ENCODE measurements around the gene PDCD4. TPM values are rescaled to one million over a fixed set of nuclear protein-coding genes. Genes with fewer than 3 reads are reported as not detected.

The PDCD4 gene
- 168 TPM for polyA plus RNA-seq (ENCODE audit: insufficient read length)

DNA sequence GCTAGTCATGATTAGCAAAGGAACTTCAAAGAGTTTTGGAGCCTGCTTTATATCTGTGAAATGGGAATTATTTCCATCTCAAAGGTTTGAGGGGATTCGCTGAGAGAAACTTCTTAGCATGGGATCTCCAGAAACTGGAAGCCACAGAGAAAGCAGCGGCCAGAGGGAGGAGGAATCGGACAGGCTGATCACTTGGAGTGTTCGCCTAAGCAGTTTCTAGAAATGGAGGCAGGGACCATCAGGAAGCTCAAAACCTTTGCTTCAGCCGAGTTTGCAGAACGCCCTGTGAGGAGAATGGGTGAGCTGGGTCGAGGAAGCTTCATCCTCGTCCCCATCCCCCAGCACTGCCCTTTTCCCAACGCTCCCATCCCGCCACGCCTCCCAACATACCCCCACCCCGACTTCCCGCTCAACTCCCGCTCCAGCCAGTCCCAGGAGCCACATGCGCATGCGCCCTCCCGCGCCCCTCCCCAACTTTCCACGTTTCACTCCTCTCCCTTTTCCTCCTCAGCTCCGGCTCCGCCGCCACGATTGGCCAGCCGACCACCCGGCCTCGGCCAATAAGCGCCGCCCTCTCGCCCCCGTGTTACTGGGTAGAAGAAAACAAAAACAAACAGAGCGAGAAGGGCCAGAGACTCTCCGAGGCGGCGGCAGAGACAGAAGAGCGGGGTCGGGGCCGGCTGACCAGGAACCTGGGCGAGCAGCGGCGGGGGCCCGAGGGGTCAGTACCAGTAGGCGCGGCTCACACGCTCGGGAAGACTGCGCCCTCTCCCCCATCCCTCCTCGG lies at the start of gene PDCD4:
Gene PDCD4 (plus strand): TSS at position 631 of the 787 bp plus-strand sequence. CDS start 4,100 bp downstream, outside the sequence.
- DNase-seq, result peak; percentile 100

DNA sequence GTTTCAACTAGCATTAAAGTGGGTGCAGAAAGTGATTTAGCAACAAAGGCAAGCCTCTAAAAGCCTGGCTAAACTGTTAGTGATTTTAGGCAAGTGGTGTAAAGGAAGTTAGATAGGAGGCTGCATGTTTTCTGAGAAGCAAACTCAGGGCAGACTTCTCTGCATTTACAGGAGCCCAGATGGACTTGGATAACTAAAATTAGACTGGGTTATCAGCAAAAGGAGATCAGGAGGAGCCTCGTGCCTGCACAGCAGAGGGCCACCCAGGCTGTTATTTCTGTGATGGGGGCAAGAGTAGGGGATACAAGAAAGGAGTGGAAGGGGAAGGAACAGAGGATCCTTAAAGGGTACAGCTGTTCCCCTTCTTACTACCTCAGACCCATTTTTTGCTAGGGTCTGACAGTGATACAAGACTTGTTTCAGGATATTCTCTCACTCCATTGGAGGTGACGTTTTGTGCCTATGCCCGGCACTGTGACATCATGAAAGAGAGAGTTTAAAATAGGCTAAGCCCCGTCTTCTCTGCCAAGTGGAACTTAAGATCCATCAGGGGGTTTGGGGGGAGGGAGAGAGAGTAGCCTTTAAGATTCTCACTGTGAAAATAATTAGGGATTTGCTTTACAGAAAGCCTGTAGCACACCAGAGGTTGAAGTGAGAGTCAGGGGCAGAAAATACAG lies 49.6 kb upstream of the PDCD4 start:
- DNase-seq, result no peak

GRCh38 chr10:110822712-110823311 lies 48.9 kb upstream of the PDCD4 start:
- no peak for DNase-seq

- no peak for DNase-seq
Observed at GRCh38 chr10:110824152-110824441, 47.6 kb upstream of the PDCD4 start.

- no peak for DNase-seq
Observed at GRCh38 chr10:110824660-110825059, 47.1 kb upstream of the PDCD4 start.

DNA sequence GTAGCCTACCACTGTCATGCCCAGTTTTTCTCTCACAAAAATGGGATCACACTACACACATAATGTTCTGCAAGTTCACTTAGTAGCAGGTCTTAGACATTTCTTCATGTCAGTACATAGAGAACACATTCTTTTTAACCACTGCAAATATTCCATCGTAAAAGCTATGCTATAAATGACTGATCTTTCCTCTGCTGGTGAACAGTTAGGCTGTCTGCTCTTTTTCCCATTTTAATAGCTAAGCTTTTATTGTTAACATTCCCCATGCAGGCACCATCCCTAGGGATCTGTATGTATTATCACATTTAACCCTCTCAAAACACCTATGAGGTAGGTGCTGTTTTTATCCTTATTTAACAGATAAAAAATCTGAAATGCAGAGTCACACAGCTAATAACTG lies 46.2 kb upstream of the PDCD4 start:
- DNase-seq, result no peak

DNA sequence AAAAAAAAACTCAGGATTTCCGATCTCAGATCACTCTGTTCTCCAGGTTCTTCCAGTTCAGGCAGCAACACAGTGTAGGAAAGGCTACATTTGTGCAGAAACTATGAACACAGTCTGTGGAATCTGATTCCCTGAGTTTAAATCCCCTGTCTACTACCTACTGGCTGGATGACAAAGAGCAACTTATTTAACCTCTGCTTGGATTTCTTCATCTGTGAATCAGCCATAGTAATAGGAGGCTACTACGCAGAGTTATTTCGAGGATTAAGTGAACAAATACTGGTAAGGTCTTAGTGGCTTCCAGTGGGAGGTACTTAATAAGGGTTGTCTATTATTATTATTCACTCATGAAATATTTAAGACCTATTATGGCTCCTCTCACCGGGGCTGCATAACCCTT lies 44.3 kb upstream of the PDCD4 start:
- no peak for DNase-seq

- no peak for DNase-seq
Observed at GRCh38 chr10:110827875-110828274, 43.9 kb upstream of the PDCD4 start.

DNA sequence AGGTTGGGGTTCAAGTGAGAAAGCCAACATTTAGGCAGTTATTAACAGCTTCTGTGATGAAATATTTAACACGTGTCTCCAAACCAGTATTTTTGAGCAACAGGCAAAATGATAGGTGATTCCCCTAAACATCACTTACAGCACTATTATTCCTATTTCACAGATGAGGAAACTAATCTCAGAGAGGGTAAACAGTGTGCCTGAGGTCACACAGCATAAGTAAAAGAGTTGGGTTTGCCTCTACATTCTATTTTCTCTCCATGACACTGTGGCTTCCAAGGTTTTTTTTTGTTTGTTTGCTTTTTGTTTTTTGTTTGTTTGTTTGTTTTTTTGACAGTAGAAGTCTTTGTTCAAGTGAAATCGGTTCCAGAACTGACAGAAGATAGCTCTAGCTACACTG lies 43.2 kb upstream of the PDCD4 start:
- no peak for DNase-seq

GRCh38 chr10:110829721-110830410 lies 41.9 kb upstream of the PDCD4 start:
- DNase-seq, result no peak

GRCh38 chr10:110833234-110833940 lies 38.3 kb upstream of the PDCD4 start:
- DNase-seq, result no peak

DNA sequence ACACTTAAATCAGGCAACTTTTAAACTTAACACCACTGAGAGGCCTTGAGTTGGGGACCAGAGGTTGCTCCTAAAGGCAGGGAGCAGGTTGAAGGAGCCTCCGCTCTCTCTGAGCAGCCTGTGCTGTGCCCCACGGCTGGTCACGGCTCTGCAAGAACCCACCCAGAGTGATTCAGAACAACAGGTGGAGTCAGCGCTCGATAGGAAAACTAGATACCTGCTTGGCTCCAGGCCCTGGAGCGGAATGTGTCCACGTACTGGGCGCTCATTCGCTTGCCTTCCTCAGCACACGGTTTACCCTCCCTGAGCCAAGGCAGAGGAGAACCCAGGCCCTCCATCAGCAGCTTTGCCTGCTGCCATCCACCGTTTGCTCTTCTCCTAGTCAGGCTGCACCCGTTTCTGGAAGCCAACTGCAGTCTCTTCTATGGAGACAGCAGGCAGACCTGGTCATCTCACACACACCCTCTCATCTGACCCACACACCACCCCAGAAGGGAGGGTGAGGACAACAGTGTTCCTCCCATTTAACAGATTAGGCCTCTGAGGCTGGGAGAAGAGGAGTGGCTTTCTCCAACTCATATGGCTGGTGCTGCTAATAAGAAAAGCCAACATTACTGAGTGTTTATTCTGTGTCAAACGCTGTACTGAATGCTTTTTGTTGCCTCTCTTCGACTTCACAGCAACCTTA lies 37.6 kb upstream of the PDCD4 start:
- no peak for DNase-seq

- DNase-seq, result peak; percentile 68
Observed at GRCh38 chr10:110834629-110835301, 37.0 kb upstream of the PDCD4 start.

DNA sequence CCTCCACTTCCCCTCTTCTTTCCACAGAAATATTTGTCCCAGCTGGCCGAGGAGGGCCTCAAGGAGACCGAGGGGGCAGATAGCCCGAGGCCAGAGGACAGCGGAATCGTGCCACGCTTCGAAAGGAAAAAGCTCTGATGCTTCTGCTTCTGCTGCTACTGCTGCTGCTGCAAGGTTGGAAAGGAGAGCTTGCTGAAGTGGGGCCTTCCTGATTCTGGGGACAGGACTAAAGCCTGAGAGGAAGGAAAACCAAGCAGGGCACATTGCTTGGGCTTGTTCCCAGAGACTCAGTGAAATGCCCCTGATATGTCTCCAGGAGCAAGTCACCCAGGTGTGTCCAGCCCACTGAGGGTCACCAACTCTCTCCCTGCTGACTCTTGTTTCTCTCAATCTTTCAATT lies 35.9 kb upstream of the PDCD4 start:
- DNase-seq, result no peak

GRCh38 chr10:110836706-110837105 lies 35.0 kb upstream of the PDCD4 start:
- peak; percentile 55 for DNase-seq

DNA sequence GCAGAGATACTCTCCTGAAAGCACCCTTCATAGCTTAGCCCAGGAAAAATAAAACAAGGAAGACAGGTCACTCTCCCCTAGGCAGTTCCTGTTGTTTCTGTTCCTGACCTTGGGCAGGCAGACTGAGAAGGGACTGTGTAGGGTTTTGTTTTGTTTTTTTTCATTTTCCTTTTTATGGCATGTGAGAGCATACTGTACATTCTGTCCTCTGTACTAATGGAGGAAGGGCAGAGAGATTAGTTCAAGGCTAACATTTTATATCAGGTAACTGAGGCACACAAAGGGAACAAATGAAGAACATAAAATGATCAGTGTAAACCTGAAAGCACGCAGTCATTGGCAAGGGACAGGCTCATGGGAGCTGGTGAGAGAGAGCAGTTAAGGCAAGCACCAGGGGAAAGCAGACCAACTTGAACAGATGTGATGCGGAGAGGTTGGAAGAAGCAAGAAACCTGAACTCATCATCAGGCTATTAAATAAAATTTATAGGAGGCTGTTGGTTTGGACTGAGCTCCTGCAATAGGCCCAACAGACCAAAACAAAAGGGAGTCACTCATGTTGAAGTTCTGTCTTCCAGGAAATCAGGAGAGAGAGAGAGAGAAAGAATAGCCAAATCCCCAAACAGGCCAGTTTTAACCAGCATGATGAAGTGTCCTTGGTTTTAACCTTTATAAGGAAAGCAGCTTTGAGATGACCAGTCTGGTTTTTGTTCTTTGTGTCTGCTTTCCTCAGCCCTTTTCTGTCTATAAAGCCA lies 34.1 kb upstream of the PDCD4 start:
- no peak for DNase-seq

GRCh38 chr10:110840225-110840922 lies 31.4 kb upstream of the PDCD4 start:
- DNase-seq, result no peak

DNA sequence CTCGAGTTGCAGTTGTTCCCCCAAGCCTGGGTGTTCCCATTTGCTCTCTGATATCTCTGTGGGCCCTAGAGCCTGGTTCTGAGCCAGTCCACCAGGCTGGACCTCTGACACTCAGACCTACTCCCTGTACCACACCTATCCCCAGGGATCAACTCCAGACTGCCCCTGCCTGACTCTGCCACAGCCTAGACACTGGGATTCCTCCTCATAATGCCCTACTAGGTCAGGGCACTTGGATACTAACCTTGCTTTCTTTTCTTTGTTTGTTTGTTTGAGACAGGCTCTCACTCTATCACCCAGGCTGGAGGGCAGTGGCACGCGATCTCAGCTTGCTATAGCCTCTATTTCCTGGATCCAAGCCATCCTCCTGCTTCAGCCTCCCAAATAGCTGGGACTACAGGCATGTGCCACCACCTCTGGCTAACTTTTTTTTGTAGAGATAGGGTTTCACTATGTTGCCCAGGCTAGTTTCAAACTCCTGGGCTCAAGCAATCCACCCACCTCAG lies 30.8 kb upstream of the PDCD4 start:
- no peak for DNase-seq

GRCh38 chr10:110841767-110842267 lies 29.9 kb upstream of the PDCD4 start:
- no peak for DNase-seq
